AG09309 (cell line): ENCODE measurements around the gene CGGBP1.

Source experiments
- DNase-seq: peaks from one replicate; pipeline ENCODE4 v3.0.0-alpha.2; 2010; ENCODE audit warnings: low read depth
- H3K4me3 ChIP-seq: 2 replicates; pipeline ENCODE4 v1.5.1; 2011; ENCODE audit warnings: mild to moderate bottlenecking, low read depth, low read length, moderate library complexity; ENCODE audit not compliant: control insufficient read depth
- TF ChIP-seq, protein P1 (sequence below): IDR thresholded peaks from 2 replicates; pipeline ENCODE4 v1.5.1; 2011; ENCODE audit warnings: mild to moderate bottlenecking, low read depth, low read length, inconsistent platforms; ENCODE audit not compliant: insufficient read depth, control insufficient read depth; ENCODE audit errors: missing control alignments

Gene CGGBP1

GRCh38 chr3:88082854-88083253 lies 24.0 kb upstream of the CGGBP1 start:
- TF ChIP-seq, protein P1, sequence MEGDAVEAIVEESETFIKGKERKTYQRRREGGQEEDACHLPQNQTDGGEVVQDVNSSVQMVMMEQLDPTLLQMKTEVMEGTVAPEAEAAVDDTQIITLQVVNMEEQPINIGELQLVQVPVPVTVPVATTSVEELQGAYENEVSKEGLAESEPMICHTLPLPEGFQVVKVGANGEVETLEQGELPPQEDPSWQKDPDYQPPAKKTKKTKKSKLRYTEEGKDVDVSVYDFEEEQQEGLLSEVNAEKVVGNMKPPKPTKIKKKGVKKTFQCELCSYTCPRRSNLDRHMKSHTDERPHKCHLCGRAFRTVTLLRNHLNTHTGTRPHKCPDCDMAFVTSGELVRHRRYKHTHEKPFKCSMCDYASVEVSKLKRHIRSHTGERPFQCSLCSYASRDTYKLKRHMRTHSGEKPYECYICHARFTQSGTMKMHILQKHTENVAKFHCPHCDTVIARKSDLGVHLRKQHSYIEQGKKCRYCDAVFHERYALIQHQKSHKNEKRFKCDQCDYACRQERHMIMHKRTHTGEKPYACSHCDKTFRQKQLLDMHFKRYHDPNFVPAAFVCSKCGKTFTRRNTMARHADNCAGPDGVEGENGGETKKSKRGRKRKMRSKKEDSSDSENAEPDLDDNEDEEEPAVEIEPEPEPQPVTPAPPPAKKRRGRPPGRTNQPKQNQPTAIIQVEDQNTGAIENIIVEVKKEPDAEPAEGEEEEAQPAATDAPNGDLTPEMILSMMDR = no peak
- no peak for DNase-seq
- no peak overlapping the region for H3K4me3 ChIP-seq

- no peak for DNase-seq
- no peak overlapping the region for H3K4me3 ChIP-seq
- TF ChIP-seq, protein P1 = no peak
Observed at GRCh38 chr3:88078932-88079331, 20.1 kb upstream of the CGGBP1 start.

GRCh38 chr3:88076712-88077111 lies 17.9 kb upstream of the CGGBP1 start:
- no peak overlapping the region for H3K4me3 ChIP-seq
- TF ChIP-seq, protein P1 = no peak
- DNase-seq = no peak

GRCh38 chr3:88075497-88075896 lies 16.7 kb upstream of the CGGBP1 start:
- H3K4me3 ChIP-seq = no peak overlapping the region
- TF ChIP-seq, protein P1 = no peak
- no peak for DNase-seq

DNA sequence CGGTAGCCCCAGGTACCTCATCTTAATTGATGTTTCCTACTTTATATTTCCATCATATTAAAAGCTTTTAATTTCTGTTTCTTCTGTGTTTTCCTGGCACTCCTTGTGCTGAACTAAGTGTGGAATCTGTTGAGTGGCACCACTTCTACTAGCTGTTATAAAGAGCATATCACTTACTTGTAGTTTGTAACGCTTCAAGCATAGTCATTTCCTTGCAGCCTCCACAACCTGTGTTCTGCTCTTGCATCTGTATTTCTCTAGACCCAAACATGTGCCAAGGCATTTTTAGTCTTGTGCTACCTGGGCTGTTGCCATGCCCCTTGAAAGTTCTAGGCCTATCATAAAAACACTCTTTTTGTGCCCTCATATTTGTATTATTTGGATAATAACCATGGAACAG lies 16.3 kb upstream of the CGGBP1 start:
- H3K4me3 ChIP-seq = no peak overlapping the region
- TF ChIP-seq, protein P1 = no peak
- DNase-seq = no peak

DNA sequence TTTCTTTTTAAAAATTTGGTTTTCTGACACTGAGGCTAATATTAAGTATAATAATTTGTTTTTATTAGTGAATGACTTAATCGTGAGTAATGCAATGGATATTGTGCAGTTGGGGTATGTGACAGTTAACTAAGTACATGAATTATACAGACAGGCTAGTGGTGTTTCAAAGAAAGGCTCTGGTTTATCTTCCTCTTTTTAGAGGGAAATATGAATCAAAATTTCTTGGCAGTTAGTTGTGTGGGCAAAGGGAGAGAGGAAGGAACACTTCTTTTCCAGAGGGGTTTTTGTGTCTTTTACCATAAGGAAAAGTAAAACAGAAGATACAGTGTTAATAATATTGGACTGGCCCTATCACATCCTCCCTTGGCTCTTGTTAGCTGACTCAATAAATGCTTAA lies 2.9 kb upstream of the CGGBP1 start:
- DNase-seq = no peak
- TF ChIP-seq, protein P1 = no peak
- H3K4me3 ChIP-seq = no peak overlapping the region
